ACC112 (cell line): ENCODE measurements around the gene YKT6.
"Not testable (repeated sequence)": the region's sequence is repeated elsewhere in the genome, so short reads cannot be mapped to it uniquely, and the experiment has no call there.

Source experiments
- H2AFZ ChIP-seq: fragments of 200-600 bp; sonication (generic); one replicate; pipeline ENCODE4 v1.6.0; 2017; ENCODE audit warnings: antibody characterized with exemption, low read length; ENCODE audit not compliant: unreplicated experiment
- H3K27ac ChIP-seq: fragments of 200-600 bp; sonication (generic); 2 replicates; pipeline ENCODE4 v1.5.1; 2014; ENCODE audit warnings: low read depth, mild to moderate bottlenecking, antibody characterized with exemption, low read length, moderate library complexity
- H3K27me3 ChIP-seq: fragments of 200-600 bp; sonication (generic); 2 replicates; pipeline ENCODE4 v1.6.1; 2014; ENCODE audit warnings: mild to moderate bottlenecking, antibody characterized with exemption, low read length, moderate library complexity, mixed read lengths; ENCODE audit not compliant: insufficient read depth
- H3K36me3 ChIP-seq: fragments of 200-600 bp; sonication (generic); 2 replicates; pipeline ENCODE4 v1.6.1; 2016; ENCODE audit warnings: mild to moderate bottlenecking, antibody characterized with exemption, low read length, moderate library complexity, mixed read lengths; ENCODE audit not compliant: insufficient read depth
- H3K4me1 ChIP-seq: fragments of 200-600 bp; sonication (generic); one replicate; pipeline ENCODE4 v1.6.1; 2016; ENCODE audit warnings: low read length, mixed read lengths; ENCODE audit not compliant: insufficient read depth, unreplicated experiment, control insufficient read depth
- H3K4me3 ChIP-seq: fragments of 200-600 bp; sonication (generic); 2 replicates; pipeline ENCODE4 v1.5.1; 2014; ENCODE audit warnings: mild to moderate bottlenecking, low read depth, low read length
- H3K79me2 ChIP-seq: fragments of 200-600 bp; sonication (generic); one replicate; pipeline ENCODE4 v1.6.0; 2016; ENCODE audit warnings: low read length; ENCODE audit not compliant: control insufficient read depth, unreplicated experiment, insufficient read depth

The YKT6 gene

DNA sequence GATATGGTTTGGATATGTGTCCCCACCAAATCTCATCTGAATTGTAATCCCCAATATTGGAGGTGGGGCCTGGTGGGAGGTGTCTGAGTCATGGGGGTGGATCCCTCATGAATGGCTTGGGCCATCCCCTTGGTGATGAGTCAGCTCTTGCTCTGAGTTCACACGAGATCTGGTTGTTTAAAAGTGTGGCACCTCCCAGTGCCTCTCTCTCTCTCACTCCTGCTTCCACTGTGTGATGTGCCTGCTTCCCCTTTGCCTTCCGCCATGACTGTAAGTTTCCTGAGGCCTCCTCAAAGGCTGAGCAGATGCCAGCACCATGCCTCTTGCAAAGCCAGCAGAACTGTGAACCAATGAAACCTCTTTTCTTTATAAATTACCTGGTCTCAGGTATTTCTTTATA lies 6.7 kb upstream of the YKT6 start:
- no peaks in the 10 kb centered on the region for H3K36me3 ChIP-seq
- no peak overlapping the region for H3K27ac ChIP-seq
- no peaks in the 10 kb centered on the region for H3K79me2 ChIP-seq
- H3K4me3 ChIP-seq = no peak overlapping the region
- no peaks in the 10 kb centered on the region; the same call in none of the 2 replicates for H3K27me3 ChIP-seq
- H3K4me1 ChIP-seq = peaks cover 5% of the 10 kb centered on the region
- H2AFZ ChIP-seq = no peak overlapping the region

GRCh38 chr7:44194562-44195145 lies 6.1 kb upstream of the YKT6 start:
- H3K36me3 ChIP-seq = no peaks in the 10 kb centered on the region
- H2AFZ ChIP-seq = no peak overlapping the region
- no peaks in the 10 kb centered on the region for H3K79me2 ChIP-seq
- no peak overlapping the region for H3K4me3 ChIP-seq
- H3K4me1 ChIP-seq = peaks cover 5% of the 10 kb centered on the region
- no peaks in the 10 kb centered on the region; the same call in none of the 2 replicates for H3K27me3 ChIP-seq
- H3K27ac ChIP-seq = no peak overlapping the region

DNA sequence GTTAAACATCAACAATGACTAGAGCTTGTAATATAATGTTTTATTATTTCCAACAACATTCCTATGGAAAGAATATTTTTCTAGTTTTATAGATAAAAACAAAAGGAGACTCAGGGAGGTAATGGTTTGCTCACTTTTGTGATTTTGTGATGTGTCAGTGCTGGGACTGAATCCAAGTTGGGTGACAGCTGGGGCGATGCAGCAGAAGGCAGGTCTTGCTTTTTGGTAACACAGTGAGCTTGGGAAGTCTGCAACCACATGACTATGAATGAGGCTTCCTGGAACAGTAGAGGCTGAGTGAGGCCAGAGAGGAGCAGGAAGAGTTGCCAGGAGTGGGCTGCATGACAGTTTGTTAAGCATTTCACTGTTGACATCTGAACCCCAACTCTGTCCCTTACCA lies 4.9 kb upstream of the YKT6 start:
- no peak overlapping the region for H2AFZ ChIP-seq

DNA sequence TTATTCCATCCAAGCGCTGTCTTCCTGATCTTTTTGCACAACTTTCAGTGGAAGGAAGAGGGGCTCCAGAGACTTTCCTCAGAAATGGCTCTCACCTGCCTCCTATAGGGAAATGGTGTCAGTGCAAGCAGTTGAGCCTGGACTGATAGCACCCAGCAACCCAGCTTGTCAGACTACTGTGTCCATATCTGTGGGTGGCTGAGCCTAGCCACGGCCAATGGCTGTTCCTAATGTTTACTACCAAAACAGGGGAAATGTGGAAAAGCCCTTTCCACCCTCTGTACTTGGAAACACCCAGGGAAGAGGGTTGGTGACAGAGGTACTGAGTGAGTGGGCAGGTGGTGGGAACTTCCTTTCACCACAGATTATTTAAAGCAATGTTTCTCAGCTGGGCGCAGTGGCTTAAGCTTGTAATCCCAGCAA lies 4.3 kb upstream of the YKT6 start:
- peaks cover 7% of the 10 kb centered on the region for H3K79me2 ChIP-seq
- peak overlapping the region; percentile 27 for H2AFZ ChIP-seq
- H3K4me1 ChIP-seq = peaks cover 5% of the 10 kb centered on the region
- H3K27ac ChIP-seq = no peak overlapping the region
- H3K4me3 ChIP-seq = no peak overlapping the region
- no peaks in the 10 kb centered on the region for H3K36me3 ChIP-seq
- no peaks in the 10 kb centered on the region; the same call in none of the 2 replicates for H3K27me3 ChIP-seq

More for the DNA sequence above, 4.9 kb upstream of the YKT6 start:
- Histone ChIP-seq H3K27ac (no peak overlapping the region), H3K36me3 (no peaks in the 10 kb centered on the region), H3K4me1 (peaks cover 5% of the 10 kb centered on the region), H3K79me2 (peaks cover 1% of the 10 kb centered on the region), H3K4me3 (no peak overlapping the region), H3K27me3 (no peaks in the 10 kb centered on the region; the same call in none of the 2 replicates)

GRCh38 chr7:44197474-44197873 lies 3.3 kb upstream of the YKT6 start:
- Histone ChIP-seq H3K36me3 (no peaks in the 10 kb centered on the region), H2AFZ (no peak overlapping the region), H3K27me3 (no peaks in the 10 kb centered on the region; the same call in none of the 2 replicates), H3K79me2 (peaks cover 17% of the 10 kb centered on the region), H3K4me3 (no peak overlapping the region), H3K4me1 (peaks cover 9% of the 10 kb centered on the region), H3K27ac (no peak overlapping the region)

DNA sequence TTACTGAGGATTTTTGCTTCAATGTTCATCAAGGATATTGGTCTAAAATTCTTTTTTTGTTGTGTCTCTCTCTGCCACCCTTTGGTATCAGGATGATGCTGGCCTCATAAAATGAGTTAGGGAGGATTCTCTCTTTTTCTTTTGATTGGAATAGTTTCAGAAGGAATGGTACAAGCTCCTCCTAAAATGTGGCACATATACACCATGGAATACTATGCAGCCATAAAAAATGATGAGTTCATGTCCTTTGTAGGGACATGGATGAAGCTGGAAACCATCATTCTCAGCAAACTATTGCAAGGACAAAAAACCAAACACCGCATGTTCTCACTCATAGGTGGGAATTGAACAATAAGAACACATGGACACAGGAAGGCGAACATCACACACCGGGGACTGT lies 615 bp upstream of the YKT6 start:
- H3K4me3 ChIP-seq, H3K36me3 ChIP-seq, H3K27me3 ChIP-seq, H2AFZ ChIP-seq, H3K27ac ChIP-seq: not testable (repeated sequence)
- H3K4me1 ChIP-seq = peaks cover 12% of the 10 kb centered on the region
- peaks cover 42% of the 10 kb centered on the region for H3K79me2 ChIP-seq

GRCh38 chr7:44201813-44202212 lies 1.0 kb downstream of the YKT6 start:
- Histone ChIP-seq H3K27ac (peak overlapping the region; percentile 0; the same call in 1 of the 2 replicates), H2AFZ (no peak overlapping the region), H3K36me3 (peaks cover 13% of the 10 kb centered on the region; the same call in 1 of the 2 replicates), H3K27me3 (no peaks in the 10 kb centered on the region; the same call in 1 of the 2 replicates), H3K4me1 (peaks cover 7% of the 10 kb centered on the region), H3K79me2 (peaks cover 46% of the 10 kb centered on the region), H3K4me3 (peak overlapping the region; percentile 91)

DNA sequence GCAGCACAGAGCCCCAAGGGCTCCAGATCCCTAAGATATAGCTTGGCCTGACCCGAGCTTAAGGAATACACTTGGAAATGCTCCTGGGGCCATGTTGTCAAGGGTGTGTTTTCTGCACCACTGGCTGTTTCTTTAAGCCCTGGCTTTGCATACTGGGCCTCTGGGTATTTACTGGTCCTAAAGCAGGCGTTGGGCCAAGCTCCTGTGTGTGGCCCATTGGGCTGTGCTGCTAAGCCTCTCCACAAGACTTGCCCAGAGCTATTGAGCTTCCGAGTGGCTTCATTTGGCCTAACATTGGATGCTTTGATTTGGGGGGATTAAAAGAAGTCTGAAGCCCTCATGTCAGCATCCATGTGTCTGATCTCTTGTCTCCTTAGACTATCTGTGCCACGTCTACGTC lies 5.2 kb downstream of the YKT6 start:
- H3K4me1 ChIP-seq = peaks cover 7% of the 10 kb centered on the region

GRCh38 chr7:44208085-44208484 lies 7.3 kb downstream of the YKT6 start:
- Histone ChIP-seq H3K27ac (no peak overlapping the region), H3K79me2 (peaks cover 24% of the 10 kb centered on the region), H3K4me1 (no peaks in the 10 kb centered on the region), H3K27me3 (no peaks in the 10 kb centered on the region), H3K36me3 (peaks cover 37% of the 10 kb centered on the region), H2AFZ (no peak overlapping the region), H3K4me3 (no peak overlapping the region)

More for the DNA sequence above, 5.2 kb downstream of the YKT6 start:
- Histone ChIP-seq H3K27me3 (no peaks in the 10 kb centered on the region), H3K4me3 (no peak overlapping the region), H2AFZ (no peak overlapping the region), H3K27ac (no peak overlapping the region), H3K36me3 (peaks cover 33% of the 10 kb centered on the region), H3K79me2 (peaks cover 43% of the 10 kb centered on the region)

DNA sequence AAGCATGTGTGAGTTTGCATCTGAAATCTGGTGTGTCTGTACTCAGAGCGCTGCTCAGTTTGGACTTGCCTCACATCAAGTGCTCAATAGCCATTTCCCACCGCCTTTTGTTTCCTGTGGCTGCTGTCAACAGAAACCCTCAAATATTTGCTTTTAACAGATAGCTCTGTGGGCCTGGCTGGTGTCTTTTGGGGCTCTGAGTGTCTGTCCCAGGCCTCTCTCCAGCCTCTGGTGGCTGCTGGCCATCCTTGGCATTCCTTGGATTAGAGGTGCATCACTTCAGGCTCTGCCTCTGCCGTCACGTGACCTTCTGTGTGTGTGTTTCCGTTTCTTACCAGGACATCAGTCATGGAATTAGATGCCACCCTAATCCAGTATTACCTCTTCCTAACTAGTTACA lies 9.3 kb downstream of the YKT6 start:
- Histone ChIP-seq H3K4me1 (no peaks in the 10 kb centered on the region), H3K36me3 (peaks cover 36% of the 10 kb centered on the region), H3K27me3 (no peaks in the 10 kb centered on the region), H2AFZ (no peak overlapping the region), H3K4me3 (no peak overlapping the region), H3K79me2 (peaks cover 4% of the 10 kb centered on the region), H3K27ac (no peak overlapping the region)

DNA sequence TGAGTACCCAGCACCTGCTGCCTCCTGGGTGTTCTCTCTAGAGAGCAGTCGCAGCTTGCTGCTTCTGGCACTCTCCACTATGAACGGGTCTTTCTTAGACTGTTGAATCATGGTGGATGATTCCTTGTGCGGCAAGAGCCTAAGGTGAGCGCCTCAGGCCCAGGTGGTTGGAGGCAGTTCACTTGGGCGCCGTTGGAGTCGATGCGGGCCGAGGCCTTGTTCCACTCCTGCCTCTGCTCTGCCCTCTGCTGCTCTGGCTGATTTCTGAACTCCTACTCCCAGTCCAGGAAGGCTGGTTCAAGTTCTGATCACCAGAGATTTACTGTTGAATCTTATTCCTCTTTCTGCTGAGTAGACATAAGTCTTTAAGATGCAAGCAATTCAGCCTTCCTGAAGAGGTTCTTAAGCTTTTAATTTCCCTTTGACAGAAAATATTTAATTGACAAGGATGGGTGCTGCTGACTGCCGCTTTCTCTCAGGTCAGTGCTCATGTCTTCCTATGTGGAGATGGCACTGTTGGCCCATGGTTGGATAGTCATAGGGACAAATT lies 10.4 kb downstream of the YKT6 start:
- no peak overlapping the region for H2AFZ ChIP-seq
- peaks cover 28% of the 10 kb centered on the region for H3K36me3 ChIP-seq
- H3K27ac ChIP-seq = no peak overlapping the region
- no peaks in the 10 kb centered on the region for H3K27me3 ChIP-seq
- no peaks in the 10 kb centered on the region for H3K79me2 ChIP-seq
- no peaks in the 10 kb centered on the region for H3K4me1 ChIP-seq
- no peak overlapping the region for H3K4me3 ChIP-seq
